GM12878 (cell line): ENCODE measurements around the gene GDA. TPM values are rescaled to one million over a fixed set of nuclear protein-coding genes. Genes with fewer than 3 reads are reported as not detected.

ENCODE experiments used
- BCL3 ChIP-seq: IDR thresholded peaks from 2 replicates; pipeline ENCODE4 v1.6.1; 2011; ENCODE audit warnings: borderline replicate concordance, low read depth, mild to moderate bottlenecking, moderate library complexity, low read length; ENCODE audit not compliant: insufficient read depth, poor library complexity, severe bottlenecking
- EZH2 ChIP-seq: IDR thresholded peaks from 2 replicates; pipeline ENCODE4 v1.6.1; 2012; ENCODE audit warnings: low read depth, mild to moderate bottlenecking, control low read depth, inconsistent platforms, low read length, borderline replicate concordance; ENCODE audit not compliant: control insufficient read depth
- FOXM1 ChIP-seq: IDR thresholded peaks from 2 replicates; pipeline ENCODE4 v1.6.1; 2012; ENCODE audit warnings: low read depth, mild to moderate bottlenecking, inconsistent platforms, low read length, moderate library complexity
- HDAC2 ChIP-seq: fragments of 200-600 bp; sonication (generic); IDR thresholded peaks from 2 replicates; pipeline ENCODE4 v1.6.1; 2017
- KDM1A ChIP-seq: fragments of 200-600 bp; sonication (generic); IDR thresholded peaks from 2 replicates; pipeline ENCODE4 v1.6.1; 2016; ENCODE audit warnings: borderline replicate concordance
- MEF2B ChIP-seq: fragments of 450-650 bp; IDR thresholded peaks from 2 replicates; pipeline ENCODE4 v1.6.1; 2018; ENCODE audit warnings: mild to moderate bottlenecking, moderate library complexity; ENCODE audit not compliant: partially characterized antibody, poor library complexity, severe bottlenecking
- MTA2 ChIP-seq: fragments of 450-650 bp; IDR thresholded peaks from 2 replicates; pipeline ENCODE4 v1.6.1; 2016; ENCODE audit warnings: low read depth, mild to moderate bottlenecking, moderate library complexity
- MXI1 ChIP-seq: fragments of 150-350 bp; IDR thresholded peaks from 2 replicates; pipeline ENCODE4 v1.6.1; 2011; ENCODE audit warnings: low read depth, mild to moderate bottlenecking, inconsistent platforms, low read length, improper control_type of control experiment
- NBN ChIP-seq: fragments of 450-650 bp; IDR thresholded peaks from 2 replicates; pipeline ENCODE4 v1.6.1; 2016
- NFYB ChIP-seq: IDR thresholded peaks from 2 replicates; pipeline ENCODE4 v1.6.1; 2011; ENCODE audit warnings: low read depth, mild to moderate bottlenecking, low read length, improper control_type of control experiment, moderate library complexity; ENCODE audit not compliant: insufficient read depth
- POLR2AphosphoS2 ChIP-seq: IDR thresholded peaks from 2 replicates; pipeline ENCODE4 v1.6.1; 2011; ENCODE audit warnings: low read depth, mild to moderate bottlenecking, low read length, improper control_type of control experiment, moderate library complexity
- RBBP5 ChIP-seq: fragments of 200-600 bp; sonication (generic); conservative IDR thresholded peaks from 2 replicates; pipeline ENCODE4 v1.6.1; 2016
- SIN3A ChIP-seq: IDR thresholded peaks from 2 replicates; pipeline ENCODE4 v1.6.1; 2012; ENCODE audit warnings: low read depth, low read length, improper control_type of control experiment
- WRNIP1 ChIP-seq: IDR thresholded peaks from 2 replicates; pipeline ENCODE4 v1.6.1; 2011; ENCODE audit warnings: low read depth, low read length, improper control_type of control experiment, borderline replicate concordance
- ZNF217 ChIP-seq: fragments of 450-650 bp; IDR thresholded peaks from 2 replicates; pipeline ENCODE4 v1.6.1; 2017; ENCODE audit warnings: antibody characterized with exemption, mild to moderate bottlenecking
- ZNF384 ChIP-seq: IDR thresholded peaks from 2 replicates; pipeline ENCODE4 v1.6.1; 2012; ENCODE audit warnings: low read depth, mild to moderate bottlenecking, low read length, improper control_type of control experiment, borderline replicate concordance
- ZNF622 ChIP-seq: fragments of 450-650 bp; IDR thresholded peaks from 2 replicates; pipeline ENCODE4 v1.6.1; 2017; ENCODE audit warnings: mild to moderate bottlenecking, inconsistent platforms
- polyA plus RNA-seq, 11 experiments: library from polyadenylated mRNA; depleted of rRNA in 4 of 11; unstranded in 6 of 11; stranded (reverse) in 5 of 11; fragments of >200 nt; fragmentation: Nextera tagmentation in 4 of 11; fragmentation: Illumina TruSeq in 1 of 11; extraction: Ambion mirVana in 4 of 11; extraction: Trizol in 1 of 11; gene quantifications; 1 replicate in 1 of 11; 2 replicates in 10 of 11; pipeline versions ENCODE4 v1.2.1 to v1.2.3, GENCODE V29; 2011 to 2016; ENCODE audit warnings: inconsistent platforms in 2 of 11, missing spikeins in 2 of 11, low read depth in 1 of 11
- total RNA-seq, 4 experiments: library from RNA; depleted of rRNA in 3 of 4; stranded (reverse); fragments of >200 nt in 3 of 4; fragmentation: Illumina TruSeq in 1 of 4; extraction: Trizol in 1 of 4; gene quantifications; 2 replicates each; pipeline versions ENCODE4 v1.2.1 to v1.2.3, GENCODE V29; 2013 to 2021
- TF ChIP-seq, protein P1 (sequence below): fragments of 450-650 bp; IDR thresholded peaks from 2 replicates; pipeline ENCODE4 v1.6.1; 2014; ENCODE audit warnings: mild to moderate bottlenecking
- TF ChIP-seq, protein P2 (sequence below): IDR thresholded peaks from 2 replicates; pipeline ENCODE4 v1.6.1; 2011; ENCODE audit warnings: mild to moderate bottlenecking, low read depth, low read length, moderate library complexity; ENCODE audit not compliant: insufficient replicate concordance
- TF ChIP-seq, protein P3 (sequence below): IDR thresholded peaks from 2 replicates; pipeline ENCODE4 v1.6.1; 2012; ENCODE audit warnings: low read length, inconsistent platforms
- TF ChIP-seq, protein P4 (sequence below): fragments of 450-650 bp; IDR thresholded peaks from 2 replicates; pipeline ENCODE4 v1.6.1; 2017; ENCODE audit warnings: mild to moderate bottlenecking, moderate library complexity

The GDA gene
- total and polyA plus RNA-seq, 10 of the 15 experiments (the other 5 are each of a cell fraction or from before 2014, with no cell fraction given) = 0.19 to 17.9 (median 0.48) TPM; not detected in 2

DNA sequence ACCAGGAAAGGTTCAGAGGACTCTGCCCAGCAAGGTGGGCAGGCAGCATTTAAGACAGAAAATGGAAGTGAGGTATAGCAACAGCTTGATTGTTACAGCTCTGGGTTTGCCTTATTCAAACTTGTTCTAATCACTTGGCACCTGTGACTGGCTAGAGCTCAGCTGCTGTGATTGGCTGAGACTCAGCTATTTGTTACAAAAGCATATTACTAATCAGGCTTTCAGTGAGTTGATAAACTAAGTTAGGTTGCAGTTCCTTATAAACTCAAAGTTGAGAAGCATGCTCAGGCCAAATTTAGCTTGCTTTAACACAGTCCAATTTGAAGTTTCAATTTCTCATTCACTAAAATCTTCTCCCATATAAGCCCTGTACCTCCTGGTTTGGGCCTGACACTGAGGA, 56.3 kb downstream of the GDA start (continued):
- TF ChIP-seq RBBP5 (no peak), KDM1A (no peak), ZNF384 (no peak), EZH2 (no peak), BCL3 (no peak), SIN3A (no peak), NFYB (peak; percentile 69; the same call in 1 of the 2 replicates), MXI1 (no peak), MEF2B (peak; percentile 59), POLR2AphosphoS2 (no peak), WRNIP1 (no peak), FOXM1 (no peak), MTA2 (no peak), ZNF622 (peak; percentile 41; the same call in 1 of the 2 replicates), ZNF217 (no peak), HDAC2 (no peak), NBN (0 out of 2 replicates have a peak, but pooled peaks have one; percentile 9)
- TF ChIP-seq, protein P1, sequence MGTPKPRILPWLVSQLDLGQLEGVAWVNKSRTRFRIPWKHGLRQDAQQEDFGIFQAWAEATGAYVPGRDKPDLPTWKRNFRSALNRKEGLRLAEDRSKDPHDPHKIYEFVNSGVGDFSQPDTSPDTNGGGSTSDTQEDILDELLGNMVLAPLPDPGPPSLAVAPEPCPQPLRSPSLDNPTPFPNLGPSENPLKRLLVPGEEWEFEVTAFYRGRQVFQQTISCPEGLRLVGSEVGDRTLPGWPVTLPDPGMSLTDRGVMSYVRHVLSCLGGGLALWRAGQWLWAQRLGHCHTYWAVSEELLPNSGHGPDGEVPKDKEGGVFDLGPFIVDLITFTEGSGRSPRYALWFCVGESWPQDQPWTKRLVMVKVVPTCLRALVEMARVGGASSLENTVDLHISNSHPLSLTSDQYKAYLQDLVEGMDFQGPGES = no peak
- TF ChIP-seq, protein P2, sequence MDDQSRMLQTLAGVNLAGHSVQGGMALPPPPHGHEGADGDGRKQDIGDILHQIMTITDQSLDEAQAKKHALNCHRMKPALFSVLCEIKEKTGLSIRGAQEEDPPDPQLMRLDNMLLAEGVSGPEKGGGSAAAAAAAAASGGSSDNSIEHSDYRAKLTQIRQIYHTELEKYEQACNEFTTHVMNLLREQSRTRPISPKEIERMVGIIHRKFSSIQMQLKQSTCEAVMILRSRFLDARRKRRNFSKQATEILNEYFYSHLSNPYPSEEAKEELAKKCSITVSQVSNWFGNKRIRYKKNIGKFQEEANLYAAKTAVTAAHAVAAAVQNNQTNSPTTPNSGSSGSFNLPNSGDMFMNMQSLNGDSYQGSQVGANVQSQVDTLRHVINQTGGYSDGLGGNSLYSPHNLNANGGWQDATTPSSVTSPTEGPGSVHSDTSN = no peak
- TF ChIP-seq, protein P3, sequence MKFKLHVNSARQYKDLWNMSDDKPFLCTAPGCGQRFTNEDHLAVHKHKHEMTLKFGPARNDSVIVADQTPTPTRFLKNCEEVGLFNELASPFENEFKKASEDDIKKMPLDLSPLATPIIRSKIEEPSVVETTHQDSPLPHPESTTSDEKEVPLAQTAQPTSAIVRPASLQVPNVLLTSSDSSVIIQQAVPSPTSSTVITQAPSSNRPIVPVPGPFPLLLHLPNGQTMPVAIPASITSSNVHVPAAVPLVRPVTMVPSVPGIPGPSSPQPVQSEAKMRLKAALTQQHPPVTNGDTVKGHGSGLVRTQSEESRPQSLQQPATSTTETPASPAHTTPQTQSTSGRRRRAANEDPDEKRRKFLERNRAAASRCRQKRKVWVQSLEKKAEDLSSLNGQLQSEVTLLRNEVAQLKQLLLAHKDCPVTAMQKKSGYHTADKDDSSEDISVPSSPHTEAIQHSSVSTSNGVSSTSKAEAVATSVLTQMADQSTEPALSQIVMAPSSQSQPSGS = no peak
- TF ChIP-seq, protein P4, sequence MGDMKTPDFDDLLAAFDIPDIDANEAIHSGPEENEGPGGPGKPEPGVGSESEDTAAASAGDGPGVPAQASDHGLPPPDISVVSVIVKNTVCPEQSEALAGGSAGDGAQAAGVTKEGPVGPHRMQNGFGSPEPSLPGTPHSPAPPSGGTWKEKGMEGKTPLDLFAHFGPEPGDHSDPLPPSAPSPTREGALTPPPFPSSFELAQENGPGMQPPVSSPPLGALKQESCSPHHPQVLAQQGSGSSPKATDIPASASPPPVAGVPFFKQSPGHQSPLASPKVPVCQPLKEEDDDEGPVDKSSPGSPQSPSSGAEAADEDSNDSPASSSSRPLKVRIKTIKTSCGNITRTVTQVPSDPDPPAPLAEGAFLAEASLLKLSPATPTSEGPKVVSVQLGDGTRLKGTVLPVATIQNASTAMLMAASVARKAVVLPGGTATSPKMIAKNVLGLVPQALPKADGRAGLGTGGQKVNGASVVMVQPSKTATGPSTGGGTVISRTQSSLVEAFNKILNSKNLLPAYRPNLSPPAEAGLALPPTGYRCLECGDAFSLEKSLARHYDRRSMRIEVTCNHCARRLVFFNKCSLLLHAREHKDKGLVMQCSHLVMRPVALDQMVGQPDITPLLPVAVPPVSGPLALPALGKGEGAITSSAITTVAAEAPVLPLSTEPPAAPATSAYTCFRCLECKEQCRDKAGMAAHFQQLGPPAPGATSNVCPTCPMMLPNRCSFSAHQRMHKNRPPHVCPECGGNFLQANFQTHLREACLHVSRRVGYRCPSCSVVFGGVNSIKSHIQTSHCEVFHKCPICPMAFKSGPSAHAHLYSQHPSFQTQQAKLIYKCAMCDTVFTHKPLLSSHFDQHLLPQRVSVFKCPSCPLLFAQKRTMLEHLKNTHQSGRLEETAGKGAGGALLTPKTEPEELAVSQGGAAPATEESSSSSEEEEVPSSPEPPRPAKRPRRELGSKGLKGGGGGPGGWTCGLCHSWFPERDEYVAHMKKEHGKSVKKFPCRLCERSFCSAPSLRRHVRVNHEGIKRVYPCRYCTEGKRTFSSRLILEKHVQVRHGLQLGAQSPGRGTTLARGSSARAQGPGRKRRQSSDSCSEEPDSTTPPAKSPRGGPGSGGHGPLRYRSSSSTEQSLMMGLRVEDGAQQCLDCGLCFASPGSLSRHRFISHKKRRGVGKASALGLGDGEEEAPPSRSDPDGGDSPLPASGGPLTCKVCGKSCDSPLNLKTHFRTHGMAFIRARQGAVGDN = peak; percentile 89
